ENCODE results near the gene TAB3. TPM values are rescaled to one million over a fixed set of nuclear protein-coding genes. Genes with fewer than 3 reads are reported as not detected.

TAB3 gene
- total RNA-seq, 1 experiment from 2014 or later: 13.5 TPM

GRCh38 chrX:30904632-30905031, 15.6 kb upstream of the TAB3 start:
- no peak overlapping the region for H3K14ac ChIP-seq (ENCODE audit: insufficient read depth, low read length)
- H3K56ac ChIP-seq (ENCODE audit: insufficient read length, low read depth, low read length): no peak overlapping the region
- no peak overlapping the region for H3K23ac ChIP-seq (ENCODE audit: insufficient read length, low read depth, low read length)
- Mint-ChIP-seq H3K27ac (no peak overlapping the region), H3K4me3 (no peak overlapping the region; a peak in 1 of 5 replicates), H3K36me3 (ENCODE audit: insufficient read depth in 1 of 3, low read depth in 3 of 3) (peaks cover 0 to 3% (median 0%) of the 10 kb centered on the region in 3 experiments; a peak in 2 of 7 replicates), H3K9me3 (peaks cover 30 to 52% of the 10 kb centered on the region in 2 experiments), H3K27me3 (ENCODE audit: low read depth) (no peaks in the 10 kb centered on the region), H3K4me1 (no peaks in the 10 kb centered on the region)
- no peak overlapping the region for H3K4ac ChIP-seq (ENCODE audit: low read depth, low read length)
- no peak overlapping the region for H3K4me2 ChIP-seq (ENCODE audit: insufficient read depth, insufficient read length, low read length)
- no peak for DNase-seq
- H3K27ac ChIP-seq (ENCODE audit: insufficient read length, low read depth, low read length): no peak overlapping the region
- no peak overlapping the region for H2BK15ac ChIP-seq (ENCODE audit: low read depth, low read length)
- no peak overlapping the region for H2BK20ac ChIP-seq (ENCODE audit: low read depth, low read length, poor library complexity, severe bottlenecking)
- H3K4me1 ChIP-seq (ENCODE audit: insufficient read depth, low read length): no peaks in the 10 kb centered on the region
- no peak overlapping the region for H4K5ac ChIP-seq (ENCODE audit: insufficient read length, low read depth, low read length)
- no peak overlapping the region for H2BK5ac ChIP-seq (ENCODE audit: insufficient read length, low read length)
- no peak overlapping the region for H2AFZ ChIP-seq (ENCODE audit: low read length)
- H4K20me1 ChIP-seq (ENCODE audit: control insufficient read depth, insufficient read depth, insufficient read length): no peaks in the 10 kb centered on the region
- TF ChIP-seq, protein P1, sequence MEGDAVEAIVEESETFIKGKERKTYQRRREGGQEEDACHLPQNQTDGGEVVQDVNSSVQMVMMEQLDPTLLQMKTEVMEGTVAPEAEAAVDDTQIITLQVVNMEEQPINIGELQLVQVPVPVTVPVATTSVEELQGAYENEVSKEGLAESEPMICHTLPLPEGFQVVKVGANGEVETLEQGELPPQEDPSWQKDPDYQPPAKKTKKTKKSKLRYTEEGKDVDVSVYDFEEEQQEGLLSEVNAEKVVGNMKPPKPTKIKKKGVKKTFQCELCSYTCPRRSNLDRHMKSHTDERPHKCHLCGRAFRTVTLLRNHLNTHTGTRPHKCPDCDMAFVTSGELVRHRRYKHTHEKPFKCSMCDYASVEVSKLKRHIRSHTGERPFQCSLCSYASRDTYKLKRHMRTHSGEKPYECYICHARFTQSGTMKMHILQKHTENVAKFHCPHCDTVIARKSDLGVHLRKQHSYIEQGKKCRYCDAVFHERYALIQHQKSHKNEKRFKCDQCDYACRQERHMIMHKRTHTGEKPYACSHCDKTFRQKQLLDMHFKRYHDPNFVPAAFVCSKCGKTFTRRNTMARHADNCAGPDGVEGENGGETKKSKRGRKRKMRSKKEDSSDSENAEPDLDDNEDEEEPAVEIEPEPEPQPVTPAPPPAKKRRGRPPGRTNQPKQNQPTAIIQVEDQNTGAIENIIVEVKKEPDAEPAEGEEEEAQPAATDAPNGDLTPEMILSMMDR (conservative IDR thresholded peaks at IDR 0.05): no peak
- H3K9me3 ChIP-seq (ENCODE audit: control insufficient read depth, low read depth, low read length): no peaks in the 10 kb centered on the region
- no peaks in the 10 kb centered on the region for H3K23me2 ChIP-seq (ENCODE audit: insufficient read length, low read depth, low read length, poor library complexity, severe bottlenecking)
- no peak overlapping the region for H4K91ac ChIP-seq (ENCODE audit: insufficient read length, low read depth, low read length)
- H3K79me2 ChIP-seq (ENCODE audit: insufficient read depth, low read length): no peaks in the 10 kb centered on the region
- no peaks in the 10 kb centered on the region for H3K79me1 ChIP-seq (ENCODE audit: insufficient read depth, low read depth, low read length, poor library complexity, severe bottlenecking)
- WGBS (ENCODE audit: extremely low coverage, insufficient read length, low lambda C conversion rate): no CpG with 5 or more reads among the region's 3 CpGs
- H3K18ac ChIP-seq (ENCODE audit: insufficient read length, low read depth, low read length): no peak overlapping the region
- no peak overlapping the region for H4K8ac ChIP-seq (replicated peaks; ENCODE audit: insufficient read length, low read depth, low read length)
- no peak overlapping the region for H3T11ph ChIP-seq (ENCODE audit: low read length)
- no peak overlapping the region for H3K9ac ChIP-seq (ENCODE audit: extremely low read depth, insufficient read length, low read length)
- H3K27me3 ChIP-seq (ENCODE audit: insufficient read depth, low read length): no peaks in the 10 kb centered on the region
- no peak overlapping the region for H2BK120ac ChIP-seq (ENCODE audit: low read depth, low read length, poor library complexity, severe bottlenecking)
- H2AK5ac ChIP-seq (ENCODE audit: insufficient read length, low read length): no peak overlapping the region
- no peak overlapping the region for H2BK12ac ChIP-seq (ENCODE audit: insufficient read length, low read depth, low read length)

Measured in H9 (cell line).